ENCODE data around the gene HTT.

Gene HTT

DNA sequence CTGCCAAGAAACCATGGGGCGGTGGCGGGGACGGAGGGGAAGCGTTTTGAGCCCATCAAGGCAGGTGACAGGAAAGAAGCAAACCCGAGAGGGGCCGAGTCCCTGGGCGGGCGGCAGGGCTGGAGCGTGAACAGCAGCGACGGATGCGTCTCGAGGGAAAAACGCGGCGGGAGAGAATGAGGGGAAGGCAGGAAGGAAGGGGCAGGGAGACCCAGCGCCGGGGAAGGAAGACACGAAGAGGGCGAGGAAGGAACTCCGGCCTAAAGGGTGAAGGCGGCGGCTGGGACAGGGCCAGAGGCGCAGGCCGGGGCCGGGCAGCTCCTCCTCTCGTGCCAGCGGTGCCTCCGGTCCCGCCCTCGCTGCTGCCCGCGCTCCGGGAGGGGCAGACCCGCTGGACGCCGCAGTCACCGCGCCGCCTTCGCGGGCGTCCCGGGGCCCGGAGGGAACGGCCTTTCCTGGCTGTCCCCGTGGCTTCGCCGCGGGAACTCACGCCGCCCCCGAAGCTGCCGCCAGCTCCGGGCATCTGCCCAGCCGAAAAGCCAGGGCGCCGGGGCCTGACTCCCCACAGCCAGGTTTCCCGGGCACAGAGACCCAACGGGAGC, 217.6 kb downstream of the HTT start:
- no peak for DNase-seq (ENCODE audit: low spot score)

DNA sequence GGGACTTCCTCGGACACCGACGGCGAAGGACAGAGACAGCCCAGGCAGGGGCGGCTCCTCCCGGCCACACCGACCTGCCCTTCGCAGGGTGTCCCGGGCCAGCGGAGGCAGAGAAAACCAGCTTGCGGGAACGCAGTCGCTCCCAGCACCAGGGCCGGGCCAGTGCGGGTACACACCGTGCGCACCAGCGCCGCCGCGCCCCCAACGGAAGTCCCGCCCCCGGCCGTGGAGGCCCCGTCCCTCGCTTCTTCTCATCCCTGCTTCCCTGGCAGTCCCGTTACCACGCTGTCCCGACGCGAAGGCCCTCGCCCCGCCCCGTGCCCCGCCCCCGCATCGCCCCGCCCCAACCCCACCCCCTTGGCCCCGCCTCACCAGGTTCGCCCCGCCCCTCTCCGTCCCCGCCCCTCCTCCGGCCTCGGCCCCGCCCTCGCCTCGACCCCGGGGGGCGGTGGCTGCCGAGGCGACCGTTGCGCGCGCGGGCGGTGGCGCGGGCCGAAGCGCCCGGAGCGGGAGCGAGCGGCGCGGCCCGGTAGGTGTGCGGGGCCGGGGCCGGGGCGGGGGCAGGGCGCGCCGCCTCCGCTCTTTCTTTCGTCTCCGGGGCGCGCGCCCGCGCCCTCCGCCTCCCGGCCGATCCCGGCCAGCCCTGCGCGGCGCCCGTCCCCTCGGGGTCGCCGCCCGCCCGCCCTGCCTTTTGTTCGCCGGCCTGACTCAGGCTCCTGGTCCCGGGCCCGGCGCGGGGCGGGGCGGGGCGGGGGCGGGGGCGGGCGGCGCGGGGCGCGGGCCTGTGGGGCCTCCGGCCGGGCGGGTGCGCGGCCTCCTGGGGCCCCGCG, 218.3 kb downstream of the HTT start, which contains the start of gene RGS12:
TSS of gene RGS12 (plus strand) at position 451 of the 830 bp plus-strand sequence. CDS start 23,150 bp downstream, outside the sequence.
- DNase-seq (ENCODE audit: low spot score): peak; percentile 87
